GM18858 (cell line): ENCODE data around the gene UBL3.
A peak's percentile ranks its signal among the peaks of the same experiment; 100 is the strongest.

Experiments
- ATAC-seq: cut with Tn5 transposase; IDR thresholded peaks from one replicate; pipeline ENCODE4 v1.9.1; 2021; ENCODE audit not compliant: unreplicated experiment

Gene UBL3

GRCh38 chr13:29858231-29858630 lies 7.8 kb upstream of the UBL3 start:
- ATAC-seq = no peak

GRCh38 chr13:29857085-29857484 lies 6.7 kb upstream of the UBL3 start:
- no peak for ATAC-seq

- no peak for ATAC-seq
These were observed 6.0 kb upstream of the UBL3 start for GRCh38 chr13:29856426-29856825.

- ATAC-seq = no peak
These were observed 5.4 kb upstream of the UBL3 start for GRCh38 chr13:29855784-29856183.

- no peak for ATAC-seq
These were observed 4.6 kb upstream of the UBL3 start for GRCh38 chr13:29855009-29855408.

GRCh38 chr13:29853131-29853530 lies 2.7 kb upstream of the UBL3 start:
- no peak for ATAC-seq

- ATAC-seq = no peak
These were observed 2.1 kb upstream of the UBL3 start for GRCh38 chr13:29852472-29853054.

- ATAC-seq = peak; percentile 18
These were observed 645 bp downstream of the UBL3 start for GRCh38 chr13:29849731-29850212.

- ATAC-seq = no peak
These were observed 1.3 kb downstream of the UBL3 start for GRCh38 chr13:29849071-29849631.

- ATAC-seq = no peak
These were observed 2.9 kb downstream of the UBL3 start for GRCh38 chr13:29847501-29847983.

- ATAC-seq = no peak
These were observed 3.8 kb downstream of the UBL3 start for GRCh38 chr13:29846475-29847256.

GRCh38 chr13:29845440-29846056 lies 4.9 kb downstream of the UBL3 start:
- ATAC-seq = no peak

- ATAC-seq = no peak
These were observed 6.0 kb downstream of the UBL3 start for GRCh38 chr13:29844441-29844840.

- ATAC-seq = no peak
These were observed 9.8 kb downstream of the UBL3 start for GRCh38 chr13:29840585-29840984.

- ATAC-seq = no peak
These were observed 14.9 kb downstream of the UBL3 start for GRCh38 chr13:29835280-29836061.

GRCh38 chr13:29832761-29833298 lies 17.6 kb downstream of the UBL3 start:
- ATAC-seq = no peak

GRCh38 chr13:29830000-29830399 lies 20.4 kb downstream of the UBL3 start:
- no peak for ATAC-seq

- no peak for ATAC-seq
These were observed 31.3 kb downstream of the UBL3 start for GRCh38 chr13:29819143-29819542.

- ATAC-seq = peak; percentile 97
These were observed 32.6 kb downstream of the UBL3 start for GRCh38 chr13:29817604-29818378.

GRCh38 chr13:29816715-29817114 lies 33.7 kb downstream of the UBL3 start:
- no peak for ATAC-seq
